LNCaP clone FGC (cell line): ENCODE measurements around the gene ROPN1B.

Experiments
- DNase-seq: peaks from one replicate; pipeline ENCODE4 v3.0.0-alpha.2; 2011; ENCODE audit warnings: low read depth
- H3K4me3 ChIP-seq: 2 replicates; pipeline ENCODE4 v1.5.1; 2011; ENCODE audit warnings: mild to moderate bottlenecking, low read depth, low read length, control low read depth
- TF ChIP-seq, protein P1 (sequence below): IDR thresholded peaks from 2 replicates; pipeline ENCODE4 v1.5.1; 2012; ENCODE audit warnings: mild to moderate bottlenecking; ENCODE audit not compliant: control insufficient read depth, insufficient read depth; ENCODE audit errors: extremely low read depth

The ROPN1B gene

GRCh38 chr3:126024049-126024854, 55.3 kb downstream of the ROPN1B start:
- no peak for DNase-seq
- H3K4me3 ChIP-seq: no peak overlapping the region
- TF ChIP-seq, protein P1, sequence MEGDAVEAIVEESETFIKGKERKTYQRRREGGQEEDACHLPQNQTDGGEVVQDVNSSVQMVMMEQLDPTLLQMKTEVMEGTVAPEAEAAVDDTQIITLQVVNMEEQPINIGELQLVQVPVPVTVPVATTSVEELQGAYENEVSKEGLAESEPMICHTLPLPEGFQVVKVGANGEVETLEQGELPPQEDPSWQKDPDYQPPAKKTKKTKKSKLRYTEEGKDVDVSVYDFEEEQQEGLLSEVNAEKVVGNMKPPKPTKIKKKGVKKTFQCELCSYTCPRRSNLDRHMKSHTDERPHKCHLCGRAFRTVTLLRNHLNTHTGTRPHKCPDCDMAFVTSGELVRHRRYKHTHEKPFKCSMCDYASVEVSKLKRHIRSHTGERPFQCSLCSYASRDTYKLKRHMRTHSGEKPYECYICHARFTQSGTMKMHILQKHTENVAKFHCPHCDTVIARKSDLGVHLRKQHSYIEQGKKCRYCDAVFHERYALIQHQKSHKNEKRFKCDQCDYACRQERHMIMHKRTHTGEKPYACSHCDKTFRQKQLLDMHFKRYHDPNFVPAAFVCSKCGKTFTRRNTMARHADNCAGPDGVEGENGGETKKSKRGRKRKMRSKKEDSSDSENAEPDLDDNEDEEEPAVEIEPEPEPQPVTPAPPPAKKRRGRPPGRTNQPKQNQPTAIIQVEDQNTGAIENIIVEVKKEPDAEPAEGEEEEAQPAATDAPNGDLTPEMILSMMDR: no peak

DNA sequence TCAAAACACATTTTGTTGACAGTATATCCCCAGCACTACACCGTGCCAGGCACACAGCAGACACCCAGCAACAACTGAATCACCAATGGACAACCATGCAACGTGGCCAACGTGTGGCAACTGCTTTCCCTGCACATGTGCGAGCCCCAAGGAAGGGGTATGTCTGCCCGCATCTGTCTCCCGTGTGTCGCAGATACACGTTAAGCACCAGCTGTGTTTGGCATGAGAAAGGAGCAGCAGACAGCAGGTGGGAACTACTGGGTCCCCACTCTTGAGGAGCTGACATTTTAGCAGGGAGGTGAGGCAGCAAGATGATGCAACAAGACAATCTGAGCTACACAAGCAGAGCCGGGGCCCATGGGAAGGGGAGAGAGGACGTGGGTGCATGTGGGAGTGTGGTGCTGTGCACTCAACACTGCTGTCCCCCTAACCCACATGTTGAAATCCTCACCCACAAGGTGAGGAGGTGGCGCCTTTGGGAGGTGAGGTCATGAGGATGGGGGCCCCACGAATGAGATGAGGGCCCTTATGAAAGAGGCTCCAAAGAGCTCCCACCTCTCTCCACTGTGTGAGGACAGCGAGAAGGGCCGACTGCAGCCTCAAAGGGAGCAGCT, 56.2 kb downstream of the ROPN1B start:
- H3K4me3 ChIP-seq: no peak overlapping the region
- TF ChIP-seq, protein P1: no peak
- no peak for DNase-seq

DNA sequence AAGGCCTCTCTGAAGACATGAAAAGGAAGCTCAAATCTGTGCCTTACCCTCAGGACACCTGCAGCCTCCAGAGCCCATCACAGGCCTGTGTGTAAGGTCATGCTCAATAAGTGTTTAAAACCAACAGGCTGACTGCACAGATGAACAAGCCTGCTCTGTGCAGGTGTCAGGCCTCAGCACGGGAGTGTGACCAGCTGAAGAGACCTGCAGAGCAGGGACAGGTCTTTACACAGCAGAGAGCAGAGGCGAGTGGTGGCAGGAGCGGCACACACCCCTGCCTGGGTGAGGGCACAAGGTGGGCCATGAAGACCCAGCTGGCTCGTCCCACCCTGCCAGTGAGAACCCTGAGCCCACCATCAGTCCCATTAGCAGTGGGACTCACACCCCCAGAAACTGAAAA, 56.9 kb downstream of the ROPN1B start:
- DNase-seq: no peak
- H3K4me3 ChIP-seq: no peak overlapping the region
- TF ChIP-seq, protein P1: no peak

GRCh38 chr3:126026277-126026751, 57.3 kb downstream of the ROPN1B start:
- no peak overlapping the region for H3K4me3 ChIP-seq
- TF ChIP-seq, protein P1: no peak
- DNase-seq: no peak

- TF ChIP-seq, protein P1: no peak
- DNase-seq: no peak
Measured at GRCh38 chr3:126026761-126027160, 57.8 kb downstream of the ROPN1B start.

DNA sequence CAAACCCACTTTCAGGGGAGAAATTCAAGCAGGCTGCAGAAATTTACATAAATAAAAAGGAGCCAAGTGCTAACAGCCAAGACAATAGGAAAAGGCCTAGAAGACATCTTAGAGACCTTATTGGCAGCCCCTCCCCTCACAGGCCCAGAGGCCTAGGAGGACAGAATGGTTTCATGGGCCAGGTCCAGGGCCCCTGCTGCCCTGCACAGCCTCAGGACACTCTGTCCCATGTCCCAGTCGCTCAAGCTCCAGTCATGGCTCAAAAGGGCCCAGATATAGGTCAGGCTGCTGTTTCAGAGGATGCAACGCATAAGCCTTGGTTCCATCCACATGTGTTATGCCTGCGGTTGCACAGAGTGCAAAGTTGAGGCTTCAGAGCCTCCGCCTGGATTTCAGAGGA, 59.1 kb downstream of the ROPN1B start:
- DNase-seq: no peak
- TF ChIP-seq, protein P1: no peak
- no peak overlapping the region for H3K4me3 ChIP-seq

More at GRCh38 chr3:126026761-126027160, 57.8 kb downstream of the ROPN1B start:
- H3K4me3 ChIP-seq: no peak overlapping the region

DNA sequence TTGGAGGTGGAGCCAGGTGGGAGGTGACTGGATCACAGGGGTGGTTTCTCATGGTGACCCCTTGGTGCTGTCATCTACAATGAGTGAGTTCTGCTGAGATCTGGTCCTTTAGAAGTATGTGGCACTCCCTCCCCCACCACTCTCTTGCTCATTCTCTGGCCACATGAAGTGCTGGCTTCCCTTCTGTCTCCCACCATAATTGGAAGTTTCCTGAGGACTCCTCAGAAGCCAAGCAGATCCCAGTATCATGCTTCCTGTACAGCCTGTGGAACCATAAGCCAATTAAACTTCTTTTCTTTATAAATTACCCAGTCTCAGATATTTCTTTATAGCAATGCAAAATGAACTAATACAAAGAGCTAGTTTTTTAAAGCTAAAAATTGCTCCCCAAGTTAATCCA, 60.3 kb downstream of the ROPN1B start:
- TF ChIP-seq, protein P1: no peak
- H3K4me3 ChIP-seq: no peak overlapping the region
- DNase-seq: no peak
